Neural progenitor cell (in vitro differentiated cells): Measurements from ENCODE around the gene CLMP.

Source experiments
- EZH2 ChIP-seq: fragments of 200-600 bp; sonication (generic); IDR thresholded peaks from 2 replicates; pipeline ENCODE4 v1.6.1; 2017; ENCODE audit warnings: antibody characterized with exemption, mild to moderate bottlenecking, moderate library complexity
- EZH2phosphoT487 ChIP-seq: fragments of 200-600 bp; sonication (generic); IDR thresholded peaks from 2 replicates; pipeline ENCODE4 v1.6.1; 2017; ENCODE audit warnings: antibody characterized with exemption
- TF ChIP-seq, protein P1 (sequence below): fragments of 200-600 bp; sonication (generic); IDR thresholded peaks from 2 replicates; pipeline ENCODE4 v1.5.1; 2017; ENCODE audit warnings: antibody characterized with exemption, mild to moderate bottlenecking

DNA sequence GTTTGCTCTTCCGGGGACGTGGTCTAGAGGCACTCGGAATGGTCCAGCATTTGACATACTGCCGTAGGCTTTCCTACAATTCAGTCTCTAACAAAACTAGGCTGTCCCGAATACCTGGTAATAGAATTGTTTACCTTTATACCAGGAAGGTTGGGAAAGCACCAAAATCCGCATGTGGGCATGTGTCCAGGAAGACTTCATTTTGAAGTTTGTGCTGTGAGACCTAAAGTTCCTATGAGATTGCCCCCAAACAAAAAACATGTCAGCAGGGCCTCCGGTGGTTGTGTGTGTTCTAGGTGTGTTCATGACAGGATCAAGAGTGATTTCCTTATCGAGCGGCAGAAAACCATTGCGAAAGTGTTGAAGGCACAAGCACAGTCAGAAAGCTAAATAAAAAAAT, 159.2 kb downstream of the CLMP start:
- TF ChIP-seq, protein P1, sequence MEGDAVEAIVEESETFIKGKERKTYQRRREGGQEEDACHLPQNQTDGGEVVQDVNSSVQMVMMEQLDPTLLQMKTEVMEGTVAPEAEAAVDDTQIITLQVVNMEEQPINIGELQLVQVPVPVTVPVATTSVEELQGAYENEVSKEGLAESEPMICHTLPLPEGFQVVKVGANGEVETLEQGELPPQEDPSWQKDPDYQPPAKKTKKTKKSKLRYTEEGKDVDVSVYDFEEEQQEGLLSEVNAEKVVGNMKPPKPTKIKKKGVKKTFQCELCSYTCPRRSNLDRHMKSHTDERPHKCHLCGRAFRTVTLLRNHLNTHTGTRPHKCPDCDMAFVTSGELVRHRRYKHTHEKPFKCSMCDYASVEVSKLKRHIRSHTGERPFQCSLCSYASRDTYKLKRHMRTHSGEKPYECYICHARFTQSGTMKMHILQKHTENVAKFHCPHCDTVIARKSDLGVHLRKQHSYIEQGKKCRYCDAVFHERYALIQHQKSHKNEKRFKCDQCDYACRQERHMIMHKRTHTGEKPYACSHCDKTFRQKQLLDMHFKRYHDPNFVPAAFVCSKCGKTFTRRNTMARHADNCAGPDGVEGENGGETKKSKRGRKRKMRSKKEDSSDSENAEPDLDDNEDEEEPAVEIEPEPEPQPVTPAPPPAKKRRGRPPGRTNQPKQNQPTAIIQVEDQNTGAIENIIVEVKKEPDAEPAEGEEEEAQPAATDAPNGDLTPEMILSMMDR = no peak
- TF ChIP-seq EZH2 (no peak), EZH2phosphoT487 (no peak)
